Loucy (cell line): ENCODE data around the gene NDUFB5.

Source experiments
- CTCF ChIP-seq: fragments of 200-600 bp; sonication (generic); conservative IDR thresholded peaks from 2 replicates; pipeline ENCODE4 v1.5.1; 2014; ENCODE audit warnings: mild to moderate bottlenecking, antibody characterized with exemption, low read length
- EZH2phosphoT487 ChIP-seq: fragments of 200-600 bp; IDR thresholded peaks from 2 replicates; pipeline ENCODE4 v1.6.1; 2018; ENCODE audit warnings: antibody characterized with exemption, mild to moderate bottlenecking, moderate library complexity, borderline replicate concordance

GRCh38 chr3:179603831-179604230 lies 763 bp upstream of the NDUFB5 start:
- no peak for TF ChIP-seq CTCF
- TF ChIP-seq EZH2phosphoT487: no peak
